ENCODE results near the gene AHSA1. TPM values are rescaled to one million over a fixed set of nuclear protein-coding genes. Genes with fewer than 3 reads are reported as not detected.

AHSA1 gene
- total and polyA plus RNA-seq, 2 of the 8 experiments (the other 6 are each of a cell fraction or from before 2014, with no cell fraction given), result 155 to 221 TPM

GRCh38 chr14:77488558-77488957 is 30.7 kb downstream of the AHSA1 start:
- CTCF ChIA-PET (ENCODE audit: partially characterized antibody), result interaction anchor here (0.7 to 3.1 kb wide), 3 partner anchors 10 to 695 kb away, joined by 3 to 14 read pairs (median 3); no protein-coding TSS in a partner anchor
- FAIRE-seq, result no peak
- TF ChIP-seq RFX5 (IDR thresholded peaks at IDR 0.05; ENCODE audit: borderline replicate concordance, low read depth, low read length) (no peak), SIN3A (conservative IDR thresholded peaks at IDR 0.05 in 1 of 2, IDR thresholded peaks at IDR 0.05 in 1 of 2; ENCODE audit: low read depth in 1 of 2, low read length in 2 of 2) (no peak), SAP30 (IDR thresholded peaks at IDR 0.05; ENCODE audit: insufficient read depth, insufficient replicate concordance, low read length) (no peak), HDAC2 (IDR thresholded peaks at IDR 0.05; ENCODE audit: borderline replicate concordance in 1 of 2, low read depth in 2 of 2, low read length in 2 of 2) (no peak), SUZ12 (IDR thresholded peaks at IDR 0.05; ENCODE audit: low read length) (no peak), GTF2F1 (IDR thresholded peaks at IDR 0.05; ENCODE audit: borderline replicate concordance, low read depth, low read length) (no peak), NANOG (IDR thresholded peaks at IDR 0.05; ENCODE audit: insufficient read depth, low read depth, low read length, poor library complexity, severe bottlenecking) (no peak), EZH2 (IDR thresholded peaks at IDR 0.05; ENCODE audit: low read depth, low read length, severe bottlenecking) (no peak), BACH1 (IDR thresholded peaks at IDR 0.05; ENCODE audit: low read length) (no peak)
- TF ChIP-seq, protein P1, sequence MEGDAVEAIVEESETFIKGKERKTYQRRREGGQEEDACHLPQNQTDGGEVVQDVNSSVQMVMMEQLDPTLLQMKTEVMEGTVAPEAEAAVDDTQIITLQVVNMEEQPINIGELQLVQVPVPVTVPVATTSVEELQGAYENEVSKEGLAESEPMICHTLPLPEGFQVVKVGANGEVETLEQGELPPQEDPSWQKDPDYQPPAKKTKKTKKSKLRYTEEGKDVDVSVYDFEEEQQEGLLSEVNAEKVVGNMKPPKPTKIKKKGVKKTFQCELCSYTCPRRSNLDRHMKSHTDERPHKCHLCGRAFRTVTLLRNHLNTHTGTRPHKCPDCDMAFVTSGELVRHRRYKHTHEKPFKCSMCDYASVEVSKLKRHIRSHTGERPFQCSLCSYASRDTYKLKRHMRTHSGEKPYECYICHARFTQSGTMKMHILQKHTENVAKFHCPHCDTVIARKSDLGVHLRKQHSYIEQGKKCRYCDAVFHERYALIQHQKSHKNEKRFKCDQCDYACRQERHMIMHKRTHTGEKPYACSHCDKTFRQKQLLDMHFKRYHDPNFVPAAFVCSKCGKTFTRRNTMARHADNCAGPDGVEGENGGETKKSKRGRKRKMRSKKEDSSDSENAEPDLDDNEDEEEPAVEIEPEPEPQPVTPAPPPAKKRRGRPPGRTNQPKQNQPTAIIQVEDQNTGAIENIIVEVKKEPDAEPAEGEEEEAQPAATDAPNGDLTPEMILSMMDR (IDR thresholded peaks at IDR 0.05; ENCODE audit: control extremely low read depth in 1 of 3, insufficient read depth in 1 of 3, low read depth in 1 of 3, low read length in 3 of 3), result no peak

More at GRCh38 chr14:77488558-77488957, 30.7 kb downstream of the AHSA1 start:
- POLR2A ChIA-PET (ENCODE audit: partially characterized antibody), result interaction anchor here (0.9 kb wide), 1 partner anchor 11 kb away, joined by 3 read pairs; no protein-coding TSS in a partner anchor
- H2AFZ ChIP-seq (ENCODE audit: low read length), result no peak overlapping the region
- no peaks in the 10 kb centered on the region; a peak in 1 of 7 replicates for H3K4me1 ChIP-seq (replicated peaks in 1 of 4; ENCODE audit: control insufficient read depth in 3 of 4, insufficient read depth in 4 of 4, low read length in 3 of 4)
- no peak overlapping the region for H4K91ac ChIP-seq (replicated peaks; ENCODE audit: insufficient read length, low read length)
- H2BK12ac ChIP-seq (ENCODE audit: low read depth, low read length), result no peak overlapping the region
- H3K27ac ChIP-seq (ENCODE audit: low read depth, low read length), result no peak overlapping the region
- H3K18ac ChIP-seq (ENCODE audit: extremely low read depth, low read length), result no peak overlapping the region
- no peak overlapping the region for H3K14ac ChIP-seq (ENCODE audit: insufficient read length)
- 87% methylated on average over 7 of the region's 7 CpGs; no CpG with 5 or more reads in 1 of the 2 experiments for WGBS, 2 experiments (ENCODE audit: extremely low coverage in 1 of 2, insufficient coverage in 1 of 2, insufficient read length in 1 of 2, insufficient replicate concordance in 2 of 2, low coverage in 1 of 2, low lambda C conversion rate in 2 of 2, missing lambda C conversion rate in 1 of 2)
- H3K4me3 ChIP-seq (ENCODE audit: extremely low read depth in 1 of 4, insufficient read depth in 2 of 4, low read depth in 3 of 4, low read length in 4 of 4), result no peak overlapping the region
- no peaks in the 10 kb centered on the region for H4K20me1 ChIP-seq (replicated peaks in 1 of 2; ENCODE audit: control insufficient read depth in 1 of 2, insufficient read depth in 2 of 2, low read length in 2 of 2)
- H3K4ac ChIP-seq (replicated peaks; ENCODE audit: insufficient read length, low read depth, low read length), result no peak overlapping the region
- no peak overlapping the region for H4K5ac ChIP-seq (ENCODE audit: insufficient read length, low read depth, low read length)
- H3K27me3 ChIP-seq (replicated peaks in 1 of 4; ENCODE audit: control insufficient read depth in 3 of 4, extremely low read depth in 1 of 4, insufficient read depth in 3 of 4, low read length in 3 of 4), result no peaks in the 10 kb centered on the region
- no peak overlapping the region for H2BK20ac ChIP-seq (ENCODE audit: low read length)
- no peaks in the 10 kb centered on the region for H3K79me1 ChIP-seq (ENCODE audit: low read depth, low read length)
- no peak overlapping the region for H4K8ac ChIP-seq (ENCODE audit: extremely low read depth, insufficient read depth, low read length)
- no peak overlapping the region for H2BK15ac ChIP-seq (ENCODE audit: low read length)
- no peak overlapping the region for H2AK5ac ChIP-seq (ENCODE audit: low read depth, low read length)
- H3K4me2 ChIP-seq (ENCODE audit: insufficient read depth in 1 of 2, low read depth in 2 of 2, low read length in 2 of 2), result no peak overlapping the region
- no peak overlapping the region for H2BK120ac ChIP-seq (replicated peaks; ENCODE audit: low read depth, low read length)
- H3K36me3 ChIP-seq (ENCODE audit: control insufficient read depth in 2 of 4, insufficient read depth in 4 of 4, low read length in 3 of 4), result no peaks in the 10 kb centered on the region; a peak in 1 of 8 replicates
- no peak overlapping the region for H2BK5ac ChIP-seq (ENCODE audit: low read depth, low read length)
- H3K9ac ChIP-seq (replicated peaks in 1 of 4; ENCODE audit: extremely low read depth in 1 of 4, low read depth in 3 of 4, low read length in 3 of 4), result no peak overlapping the region
- no peaks in the 10 kb centered on the region for H3K79me2 ChIP-seq (ENCODE audit: control insufficient read depth in 1 of 2, insufficient read depth in 2 of 2, low read length in 2 of 2)
- no peak overlapping the region for H3K56ac ChIP-seq (replicated peaks; ENCODE audit: insufficient read length, low read depth, low read length)
- H3K23ac ChIP-seq (ENCODE audit: insufficient read length), result no peak overlapping the region
- H3K23me2 ChIP-seq (ENCODE audit: low read depth, low read length), result no peaks in the 10 kb centered on the region
- H3K9me3 ChIP-seq (ENCODE audit: insufficient read depth in 2 of 2, low read depth in 1 of 2, low read length in 1 of 2), result no peaks in the 10 kb centered on the region
- DNase-seq (ENCODE audit: low read depth in 1 of 2, low spot score in 2 of 2), result no peak

All from H1 (cell line).